ENCODE data around the gene KIF26B. TPM values are rescaled to one million over a fixed set of nuclear protein-coding genes. Genes with fewer than 3 reads are reported as not detected.

Gene KIF26B
- total RNA-seq, 1 donor from 2014 or later = 4.0 TPM

- DNase-seq (ENCODE audit: extremely low read depth, low read depth, low spot score) = no peak
These were observed 387.6 kb downstream of the KIF26B start for GRCh38 chr1:245542365-245542764.

DNA sequence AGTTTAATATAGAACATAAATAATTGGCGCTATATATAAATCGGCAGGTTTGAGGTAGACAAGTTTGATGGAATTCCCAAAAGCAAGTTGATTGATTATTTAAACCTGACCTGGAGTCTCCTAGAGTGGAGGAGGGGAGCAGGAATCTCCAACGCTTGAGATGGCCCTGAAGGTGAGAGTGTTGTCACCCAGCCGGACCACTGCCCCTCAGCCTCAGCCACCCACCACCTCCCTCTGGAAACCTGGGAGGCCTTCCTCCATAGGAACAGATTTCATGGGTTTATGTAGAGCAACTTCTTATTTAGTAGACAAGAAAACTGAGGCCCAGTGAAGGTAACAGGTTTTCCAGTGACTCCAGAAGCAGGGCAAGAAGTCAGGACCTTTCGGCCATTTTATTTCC, 389.5 kb downstream of the KIF26B start:
- DNase-seq (ENCODE audit: extremely low read depth, low read depth, low spot score) = no peak

DNA sequence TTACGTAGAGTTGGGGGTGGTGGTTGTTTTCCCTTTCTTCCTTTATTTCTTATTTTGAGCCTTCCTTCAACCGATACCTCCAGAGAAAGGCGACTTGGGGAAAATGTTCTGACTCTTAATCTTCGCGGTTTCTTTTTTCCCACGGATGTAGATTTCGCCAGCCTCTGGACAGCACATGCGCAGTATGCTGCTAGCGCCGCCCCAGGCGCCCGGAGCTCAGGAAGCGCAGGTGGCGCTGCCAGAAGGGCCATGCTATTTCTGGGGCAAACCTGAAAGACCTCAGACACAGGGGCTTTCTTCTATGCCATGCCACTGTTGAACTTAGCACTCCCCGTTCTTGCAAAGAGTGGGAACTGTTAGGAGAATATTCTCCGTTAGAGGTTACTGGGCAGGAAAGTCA, 392.1 kb downstream of the KIF26B start:
- DNase-seq (ENCODE audit: extremely low read depth, low read depth, low spot score) = no peak

- DNase-seq (ENCODE audit: extremely low read depth, low read depth, low spot score) = no peak
These were observed 395.4 kb downstream of the KIF26B start for GRCh38 chr1:245549996-245550719.

- no peak for DNase-seq (ENCODE audit: extremely low read depth, low read depth, low spot score)
These were observed 395.9 kb downstream of the KIF26B start for GRCh38 chr1:245550720-245551043.

- DNase-seq (ENCODE audit: extremely low read depth, low read depth, low spot score) = no peak
These were observed 396.8 kb downstream of the KIF26B start for GRCh38 chr1:245551536-245551935.

GRCh38 chr1:245552331-245552730, 397.5 kb downstream of the KIF26B start:
- no peak for DNase-seq (ENCODE audit: extremely low read depth, low read depth, low spot score)

GRCh38 chr1:245556057-245556456, 401.3 kb downstream of the KIF26B start:
- DNase-seq (ENCODE audit: extremely low read depth, low read depth, low spot score) = no peak

DNA sequence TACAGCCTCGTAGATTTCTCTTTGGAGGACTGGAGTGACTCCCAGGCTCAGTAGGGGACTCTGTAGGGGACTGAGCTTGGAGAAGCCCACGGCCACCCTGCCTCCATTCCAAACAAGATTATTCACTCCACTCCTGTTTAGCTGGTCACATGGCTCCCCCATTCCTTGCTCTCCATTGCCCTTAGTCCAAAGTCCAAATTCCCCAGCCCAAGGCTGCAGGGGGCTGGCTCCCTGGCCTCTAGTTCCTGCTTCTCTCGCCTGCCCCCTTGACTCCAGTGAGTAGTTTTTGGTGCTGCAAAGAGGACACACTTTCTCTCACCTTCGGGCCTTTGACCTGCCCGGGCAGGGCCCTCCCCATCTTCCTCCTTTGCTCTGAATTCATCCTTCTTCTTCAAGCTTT, 403.3 kb downstream of the KIF26B start:
- DNase-seq (ENCODE audit: extremely low read depth, low read depth, low spot score) = no peak

DNA sequence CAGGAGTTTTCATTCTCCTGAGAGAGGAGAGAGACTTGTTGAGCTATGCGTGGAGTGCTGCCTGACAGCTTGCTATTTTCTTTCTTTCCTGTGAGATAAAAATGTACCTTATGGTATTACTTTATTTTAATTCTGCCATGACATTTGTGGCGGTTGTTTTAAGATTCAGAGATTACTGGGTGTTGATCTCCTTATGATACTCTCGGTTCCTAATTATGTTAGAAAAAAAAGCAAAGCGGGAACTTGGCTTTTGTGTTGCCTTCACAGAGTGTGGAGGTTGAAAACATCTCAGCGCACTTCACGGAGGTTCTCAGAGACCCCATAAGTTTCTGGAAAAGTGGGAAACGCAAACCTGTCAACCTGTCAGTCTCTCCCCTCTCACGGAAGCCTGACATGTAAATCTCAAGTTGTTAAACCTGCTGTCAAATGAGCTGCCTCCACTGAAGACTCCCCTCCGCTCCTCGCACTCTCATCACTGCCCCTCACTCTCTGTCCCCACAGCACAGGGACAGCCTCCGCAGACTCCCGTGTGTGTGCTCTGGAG, 405.6 kb downstream of the KIF26B start:
- no peak for DNase-seq (ENCODE audit: extremely low read depth, low read depth, low spot score)

DNA sequence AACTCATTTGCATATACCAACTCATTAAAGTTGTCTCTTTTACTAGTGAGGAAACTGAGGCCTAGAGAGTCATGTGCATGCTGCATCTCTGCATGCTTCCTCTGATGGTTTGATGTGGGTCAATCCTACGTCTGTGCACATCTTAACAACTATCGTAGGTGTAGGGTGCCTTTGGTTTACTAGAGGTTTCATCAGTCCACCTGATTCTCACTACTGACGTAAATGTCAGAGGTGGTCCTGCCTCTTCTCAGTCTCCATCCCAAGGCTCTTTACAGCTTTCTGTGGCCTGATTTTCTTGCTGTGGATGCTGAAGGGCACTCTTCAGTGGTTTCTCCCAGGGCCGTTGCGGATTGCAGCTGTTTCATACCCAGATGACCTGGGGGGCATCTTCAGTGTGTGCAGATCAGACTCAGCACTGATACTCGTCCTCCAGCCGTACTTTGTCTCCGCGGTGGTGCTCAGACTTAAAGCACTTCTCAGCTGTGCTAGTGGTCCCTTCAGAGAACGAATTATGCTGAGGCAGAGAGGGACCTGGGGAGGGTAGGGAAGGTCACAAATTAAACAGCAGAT, 407.0 kb downstream of the KIF26B start:
- DNase-seq (ENCODE audit: extremely low read depth, low read depth, low spot score) = no peak

GRCh38 chr1:245566134-245566533, 411.3 kb downstream of the KIF26B start:
- no peak for DNase-seq (ENCODE audit: extremely low read depth, low read depth, low spot score)

DNA sequence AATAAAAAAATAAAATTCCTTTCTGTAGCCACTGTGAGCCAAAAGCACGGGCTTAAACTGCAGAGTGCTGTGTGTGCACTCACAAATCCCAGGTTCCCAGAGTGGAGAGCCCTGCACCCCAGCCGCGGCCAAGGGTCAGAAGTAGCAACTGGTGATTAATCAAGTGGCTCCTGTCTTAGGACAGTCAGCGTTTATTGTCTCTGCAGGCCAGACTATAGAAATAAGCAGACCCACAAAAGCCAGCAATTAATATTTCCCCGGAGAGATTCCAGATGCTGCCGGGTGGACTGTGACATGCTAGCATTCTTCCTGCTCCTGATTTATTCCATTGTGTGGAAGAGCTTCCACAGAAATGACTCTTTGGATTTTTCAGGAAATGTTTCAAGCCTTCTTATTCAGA, 412.2 kb downstream of the KIF26B start:
- DNase-seq (ENCODE audit: extremely low read depth, low read depth, low spot score) = no peak

DNA sequence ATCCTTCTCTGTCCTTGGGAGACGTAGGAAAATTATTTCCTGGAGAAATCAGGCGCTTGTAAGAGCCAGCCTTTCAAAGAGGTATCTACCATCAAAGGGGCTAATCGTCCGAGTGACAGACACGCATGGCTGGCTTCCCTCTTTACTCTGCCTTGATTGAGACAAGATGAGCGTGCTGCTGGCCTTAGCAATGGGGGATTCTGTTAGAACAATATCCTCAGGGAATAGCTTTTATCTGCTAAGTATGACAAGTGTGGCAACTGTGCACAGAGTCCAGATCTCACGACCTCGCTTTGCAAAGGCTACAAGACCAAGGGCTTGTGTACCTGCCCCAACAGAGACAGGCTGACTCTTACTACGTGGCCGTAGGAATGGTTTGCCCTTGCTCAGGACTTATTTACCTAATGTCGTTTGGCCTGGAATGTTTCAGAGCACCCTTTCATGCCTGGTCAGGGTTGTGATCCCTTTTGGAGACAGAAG, 417.1 kb downstream of the KIF26B start:
- no peak for DNase-seq (ENCODE audit: extremely low read depth, low read depth, low spot score)

- DNase-seq (ENCODE audit: extremely low read depth, low read depth, low spot score) = no peak
These were observed 417.9 kb downstream of the KIF26B start for GRCh38 chr1:245572709-245573108.

DNA sequence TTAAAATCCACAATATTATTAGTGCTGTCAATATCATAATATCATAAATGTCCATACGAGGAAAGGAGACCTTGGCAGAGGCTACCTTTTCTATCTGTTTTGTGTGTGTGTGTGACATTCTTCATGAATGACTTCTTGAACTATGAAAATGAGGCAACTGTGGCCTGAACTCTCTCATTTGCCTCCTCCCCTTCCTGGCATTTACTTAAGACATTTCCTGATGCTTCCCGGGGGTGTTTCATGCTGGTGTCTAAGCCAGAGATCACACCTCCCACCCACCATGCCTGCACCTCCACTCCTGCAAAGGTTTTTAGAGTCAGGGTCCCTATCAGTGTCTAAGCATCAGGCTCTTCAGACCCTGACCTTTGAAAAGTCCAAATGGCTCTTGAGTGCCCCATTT, 420.9 kb downstream of the KIF26B start:
- DNase-seq (ENCODE audit: extremely low read depth, low read depth, low spot score) = no peak

GRCh38 chr1:245576323-245576722, 421.5 kb downstream of the KIF26B start:
- DNase-seq (ENCODE audit: extremely low read depth, low read depth, low spot score) = no peak

GRCh38 chr1:245577191-245578157, 422.7 kb downstream of the KIF26B start:
- no peak for DNase-seq (ENCODE audit: extremely low read depth, low read depth, low spot score)

GRCh38 chr1:245578308-245578707, 423.5 kb downstream of the KIF26B start:
- DNase-seq (ENCODE audit: extremely low read depth, low read depth, low spot score) = no peak

DNA sequence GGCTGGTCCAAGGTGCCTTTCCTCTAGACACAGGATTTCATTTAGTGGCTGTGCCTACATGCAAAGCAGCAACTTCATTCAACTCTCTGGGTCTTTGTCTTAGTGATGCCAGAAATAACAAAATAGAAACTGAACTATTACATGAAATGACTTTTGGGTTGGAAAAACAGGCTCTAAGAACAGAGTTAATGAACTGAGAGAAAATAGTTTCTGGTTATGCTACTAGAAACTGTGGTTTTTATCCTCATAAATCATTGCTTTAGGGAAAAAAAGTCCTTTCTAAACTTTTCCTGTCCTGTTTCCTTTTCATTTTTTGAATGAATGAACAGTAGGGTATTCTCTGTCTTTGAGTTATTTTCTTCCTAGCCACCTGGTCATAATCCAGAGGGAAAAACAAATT, 424.0 kb downstream of the KIF26B start:
- no peak for DNase-seq (ENCODE audit: extremely low read depth, low read depth, low spot score)

DNA sequence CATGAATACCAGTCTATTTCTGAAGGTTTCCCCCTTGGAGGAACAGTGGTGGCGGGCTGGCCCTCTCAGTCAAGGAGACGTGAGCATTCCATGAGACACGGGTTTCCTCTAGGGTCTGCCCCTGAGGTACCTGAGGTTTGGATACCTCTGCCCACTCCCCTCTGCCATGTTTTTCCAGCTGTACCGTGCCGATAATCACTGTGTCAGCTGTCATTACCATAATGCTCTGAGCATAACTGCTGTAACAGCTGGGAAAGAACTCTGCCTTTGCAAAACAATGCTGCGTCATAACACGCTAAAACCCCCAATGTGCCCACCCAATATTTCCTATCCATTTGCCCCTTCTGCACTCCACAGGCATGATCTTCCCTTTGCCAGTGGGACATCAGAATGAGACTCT, 425.1 kb downstream of the KIF26B start:
- no peak for DNase-seq (ENCODE audit: extremely low read depth, low read depth, low spot score)

Data from glomerular endothelial cell (primary cell).